Amygdala (tissue), 56 donors: ENCODE data around the gene CTPS2.
"Not testable (repeated sequence)": the region's sequence is repeated elsewhere in the genome, so short reads cannot be mapped to it uniquely, and the experiment has no call there.

Source experiments
- DNase-seq, 56 donors: peaks; one replicate each; lab custom pipeline; 2025; lab: John Stamatoyannopoulos, UW

CTPS2 gene

DNA sequence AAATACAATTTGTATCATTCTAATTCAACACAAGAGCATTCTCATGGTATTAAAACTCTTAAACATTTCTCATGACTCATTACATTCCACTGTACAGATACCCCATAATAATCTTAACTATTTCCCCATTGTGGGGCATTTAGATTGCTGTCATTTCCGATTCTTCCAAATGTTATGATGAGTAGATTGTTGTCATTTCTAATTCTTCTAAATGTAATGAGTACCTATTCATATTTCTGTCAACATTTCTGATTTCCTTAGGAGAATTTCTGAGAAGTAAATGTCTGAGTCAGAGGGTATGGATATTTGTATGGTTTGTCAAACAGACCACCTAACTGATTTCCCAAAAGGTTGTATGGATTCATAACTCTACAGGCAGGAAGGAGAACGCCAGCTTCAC is 54.2 kb downstream of the CTPS2 start:
- no peak for DNase-seq

DNA sequence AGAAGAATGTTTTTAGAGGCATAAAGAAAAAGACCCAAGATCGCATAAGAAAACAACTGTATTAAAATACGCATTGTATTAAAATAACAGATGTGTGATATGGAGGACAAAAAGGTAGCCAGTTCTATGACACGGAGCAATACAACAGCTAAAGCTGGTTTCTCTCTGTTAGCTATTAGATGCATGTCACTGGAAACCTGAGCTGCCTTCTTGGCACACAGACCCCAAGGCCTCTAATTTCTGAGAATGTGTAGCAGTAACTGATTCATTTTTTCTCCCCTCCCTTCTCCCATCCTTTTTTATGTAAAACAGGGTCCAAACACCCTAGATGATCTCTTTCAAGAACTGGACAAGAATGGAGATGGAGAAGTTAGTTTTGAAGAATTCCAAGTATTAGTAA is 58.4 kb downstream of the CTPS2 start:
- no peak for DNase-seq

DNA sequence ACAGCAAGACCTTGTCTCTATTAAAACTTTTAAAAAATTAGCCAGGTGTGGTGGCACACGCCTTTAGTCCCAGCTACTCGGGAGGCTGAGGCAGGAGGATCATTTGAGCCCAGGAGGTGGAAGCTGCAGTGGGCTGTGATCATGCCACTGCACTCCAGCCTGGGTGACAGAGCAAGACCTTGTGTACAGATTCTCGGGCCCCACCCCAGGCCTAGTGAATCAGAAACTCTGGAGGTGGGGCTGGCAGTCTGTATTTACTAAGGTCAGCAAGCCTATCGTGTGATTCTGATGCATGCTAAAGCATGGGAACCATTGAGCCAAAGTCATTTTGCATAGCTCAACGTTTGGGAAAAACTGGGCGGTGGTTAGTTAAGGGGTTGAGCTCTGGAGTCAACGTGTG is 59.0 kb downstream of the CTPS2 start:
- DNase-seq: no peak

DNA sequence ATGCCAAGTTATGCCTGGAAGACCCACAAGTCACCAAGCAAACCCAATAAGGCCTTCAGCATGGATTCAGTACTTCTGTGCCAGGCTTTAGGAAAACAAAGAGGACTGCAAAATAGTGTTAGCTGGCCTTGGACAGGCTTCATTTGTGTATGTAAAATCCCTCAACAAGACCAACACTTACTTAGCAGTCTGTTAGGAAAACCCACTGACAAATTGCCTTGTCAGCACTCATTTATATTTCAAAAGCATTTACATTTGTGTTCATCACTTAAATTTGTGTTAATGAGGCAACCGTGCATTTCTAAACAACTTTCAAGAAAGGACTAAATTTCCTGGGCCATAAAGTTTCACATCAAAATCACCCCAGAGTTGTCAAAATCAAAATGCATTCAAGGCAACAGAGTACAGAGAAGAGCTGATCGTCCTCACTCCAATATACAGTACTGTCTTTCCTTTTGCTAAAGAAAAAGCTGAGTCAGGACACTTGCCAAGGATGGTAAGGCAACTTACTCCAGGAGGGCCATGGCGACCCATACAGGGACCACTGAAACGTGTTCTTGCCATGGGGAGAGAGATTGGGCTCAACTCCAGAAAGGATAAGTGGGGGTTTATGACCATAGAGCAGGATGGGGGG is 61.0 kb downstream of the CTPS2 start:
- DNase-seq: no peak

DNA sequence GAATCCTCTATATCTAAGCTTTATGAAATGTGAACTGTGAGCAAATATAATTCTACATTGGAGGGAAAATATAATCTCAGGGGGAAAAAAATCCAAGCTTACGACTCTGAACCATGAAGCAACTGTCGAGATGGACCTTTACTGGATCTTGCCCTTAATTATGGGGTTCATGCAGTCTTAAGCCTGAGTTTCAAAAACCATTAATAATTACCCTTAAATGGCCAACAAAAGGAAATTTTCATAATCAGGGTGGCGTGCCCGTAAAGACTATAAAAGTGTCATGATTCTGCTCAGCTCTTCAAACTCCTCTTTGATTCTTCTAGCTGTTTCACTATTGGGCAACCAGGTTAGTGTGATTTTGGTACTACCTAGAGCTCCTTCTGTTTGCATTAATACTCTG is 62.6 kb downstream of the CTPS2 start, which contains the start of gene S100G:
Gene S100G, plus strand, starts transcription at position 301 of the 400 bp plus-strand sequence. CDS start 849 bp downstream, outside the sequence.
- DNase-seq: no peak

DNA sequence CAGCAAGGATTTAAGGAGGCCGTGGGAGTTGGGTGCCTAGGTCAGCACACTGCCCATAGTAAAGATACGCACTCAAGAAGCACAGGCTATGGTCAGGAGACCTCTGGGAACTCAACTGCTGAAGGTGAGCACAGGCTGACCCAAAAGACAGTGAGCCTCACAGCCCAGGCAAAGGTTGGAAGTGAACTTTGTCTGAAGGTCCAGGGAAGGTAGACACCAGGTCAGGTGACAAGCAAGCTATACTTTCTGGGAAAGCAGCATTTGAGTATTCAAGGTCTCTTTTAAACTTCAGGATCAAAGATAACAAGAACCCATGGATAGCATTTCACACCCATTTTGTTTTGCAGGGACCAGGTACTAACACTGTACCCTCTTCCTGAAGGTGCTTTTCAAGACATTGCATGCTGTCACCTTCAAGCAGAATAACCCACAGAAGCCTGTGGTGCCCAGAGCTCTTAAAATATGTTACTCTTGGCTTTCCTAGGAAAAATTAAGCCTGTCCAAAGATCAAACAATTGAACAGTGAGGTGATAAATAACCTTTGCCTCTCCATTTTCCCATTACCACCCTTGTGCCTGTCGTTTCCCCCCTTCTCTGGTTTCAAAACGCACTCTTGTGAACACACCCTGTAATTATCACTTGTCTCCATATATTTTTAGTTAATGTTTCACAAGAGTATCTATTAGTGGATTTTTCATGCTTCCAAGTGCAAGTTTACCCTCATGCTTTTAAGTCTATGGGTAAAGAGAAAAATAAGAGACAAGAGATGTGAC is 65.9 kb downstream of the CTPS2 start:
- DNase-seq: no peak

DNA sequence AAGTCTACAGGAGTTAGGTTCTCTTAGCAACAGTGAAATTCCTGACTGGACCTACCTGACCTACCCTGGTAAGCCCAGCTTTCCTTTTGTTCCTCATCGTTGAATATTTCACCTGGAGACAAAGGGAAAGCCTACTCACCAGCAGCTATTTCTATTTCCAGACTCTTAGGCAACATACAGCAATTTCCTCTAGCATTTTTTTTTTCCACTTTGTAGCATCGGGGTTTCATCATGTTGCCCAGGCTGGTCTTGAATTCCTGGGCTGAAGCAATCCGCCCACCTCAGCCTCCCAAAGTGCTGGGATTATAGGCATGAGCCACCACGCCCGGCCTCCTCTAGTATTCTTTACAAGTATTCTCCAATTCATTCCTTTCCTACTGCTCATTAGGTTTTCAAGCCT is 69.3 kb downstream of the CTPS2 start:
- no peak for DNase-seq

DNA sequence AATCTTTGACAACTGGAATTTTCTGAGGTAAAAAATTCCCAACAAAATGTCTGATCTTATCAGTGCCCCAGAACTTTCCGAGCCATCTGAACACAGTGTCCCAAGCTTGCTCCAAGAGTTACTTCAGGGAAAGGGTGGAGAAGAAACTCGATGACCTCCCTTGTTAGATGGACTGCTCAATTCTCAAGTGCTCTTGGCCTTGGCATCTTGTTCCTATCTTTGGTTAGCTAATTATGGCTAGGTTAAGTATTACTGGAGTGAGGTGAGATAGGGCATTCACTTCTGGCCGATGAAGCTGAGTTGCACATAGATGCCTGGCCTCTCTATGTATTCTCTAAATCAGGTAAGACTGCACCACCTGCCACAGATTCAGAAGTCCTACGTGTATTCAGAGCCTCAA is 71.6 kb downstream of the CTPS2 start:
- no peak for DNase-seq

DNA sequence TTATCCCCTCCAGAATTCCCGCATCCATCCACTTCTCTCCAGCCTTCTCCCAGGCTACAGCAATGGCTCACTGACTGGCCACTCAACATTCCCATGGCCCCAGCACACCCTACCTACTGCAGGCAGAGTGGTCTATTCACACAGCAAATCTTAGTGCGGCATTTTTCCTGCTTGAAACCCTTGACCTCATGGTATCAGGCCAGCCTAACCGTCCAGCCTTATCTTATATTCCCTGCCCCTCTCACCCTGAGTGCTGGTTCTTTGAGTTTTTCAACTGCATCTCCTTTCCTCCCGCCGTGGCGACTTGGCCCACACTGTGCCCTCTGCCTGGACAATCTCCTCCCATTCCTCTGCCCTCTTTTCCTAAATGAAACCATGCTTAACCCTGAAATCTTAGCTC is 72.5 kb downstream of the CTPS2 start:
- no peak for DNase-seq

DNA sequence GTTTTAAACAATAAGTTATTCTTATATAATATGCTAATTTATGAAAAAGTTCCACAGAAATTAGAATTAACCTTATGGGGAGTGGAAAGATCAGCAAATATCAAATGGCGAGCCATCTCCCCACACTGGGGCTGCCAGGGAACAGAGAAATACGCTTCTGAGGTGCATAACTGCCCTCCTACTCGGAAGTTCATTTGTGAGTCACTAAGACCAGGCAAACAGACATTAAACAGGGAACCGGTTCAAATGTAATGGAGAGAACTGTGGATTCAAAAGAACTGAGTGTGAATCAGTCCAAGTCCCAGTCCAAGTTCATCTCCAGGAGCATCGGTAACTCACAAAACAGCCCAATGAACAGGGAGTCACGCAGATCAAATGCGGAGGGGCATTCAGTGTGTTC is 73.9 kb downstream of the CTPS2 start:
- no peak for DNase-seq

DNA sequence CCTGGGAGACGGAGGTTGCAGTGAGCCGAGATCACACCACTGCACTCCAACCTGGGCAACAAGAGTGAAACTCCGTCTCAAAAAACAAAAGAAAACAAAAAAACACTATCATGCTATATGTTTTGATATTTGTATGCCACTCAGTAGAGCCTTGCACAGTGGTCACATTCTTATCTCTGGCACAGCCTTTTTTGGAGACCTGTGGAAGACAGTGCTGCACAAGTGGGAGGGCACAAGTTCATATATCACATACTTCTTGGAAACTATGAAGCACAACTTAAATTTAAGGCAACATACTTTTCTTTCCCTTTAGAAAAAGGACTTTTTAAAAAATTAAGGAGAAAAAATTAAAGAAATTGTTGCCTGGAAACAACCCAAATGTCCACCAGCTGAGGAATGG is 76.9 kb downstream of the CTPS2 start:
- no peak for DNase-seq

DNA sequence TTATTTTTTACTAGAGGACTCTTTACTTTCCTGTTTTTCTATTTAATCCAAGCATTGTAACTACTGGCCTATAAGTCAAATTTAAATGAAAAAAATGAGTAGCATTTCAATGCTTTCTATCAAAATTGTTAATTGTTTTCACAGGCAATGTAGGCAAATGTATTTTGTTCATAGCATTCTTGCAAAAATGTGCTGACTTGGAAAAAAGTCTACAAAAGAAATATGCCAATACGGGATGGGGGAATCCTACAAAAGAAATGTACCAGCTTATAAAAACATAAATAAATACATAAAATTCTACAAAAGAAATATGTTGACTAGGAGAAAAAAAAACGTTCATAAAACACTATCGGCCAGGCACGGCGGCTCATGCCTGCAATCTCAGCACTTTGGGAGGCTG is 77.4 kb downstream of the CTPS2 start:
- no peak for DNase-seq

DNA sequence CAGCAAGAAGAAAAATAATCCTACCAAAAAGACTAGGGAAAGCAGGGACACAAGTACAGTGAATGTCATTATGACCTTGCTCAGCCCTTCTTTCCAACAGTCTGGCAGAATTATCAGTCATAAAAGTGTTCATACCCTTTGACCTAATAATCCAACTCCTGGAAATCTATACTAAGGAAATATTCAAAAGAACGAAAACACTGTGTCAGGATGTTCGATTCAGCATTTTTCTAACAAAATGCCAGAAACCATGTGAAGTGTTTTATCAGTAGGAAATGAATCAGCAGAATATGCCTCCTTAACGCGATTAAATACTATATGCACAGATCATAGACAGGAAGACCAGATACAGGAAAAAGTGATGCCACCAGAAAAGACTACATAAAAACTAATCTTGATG is 78.7 kb downstream of the CTPS2 start:
- DNase-seq: no peak

DNA sequence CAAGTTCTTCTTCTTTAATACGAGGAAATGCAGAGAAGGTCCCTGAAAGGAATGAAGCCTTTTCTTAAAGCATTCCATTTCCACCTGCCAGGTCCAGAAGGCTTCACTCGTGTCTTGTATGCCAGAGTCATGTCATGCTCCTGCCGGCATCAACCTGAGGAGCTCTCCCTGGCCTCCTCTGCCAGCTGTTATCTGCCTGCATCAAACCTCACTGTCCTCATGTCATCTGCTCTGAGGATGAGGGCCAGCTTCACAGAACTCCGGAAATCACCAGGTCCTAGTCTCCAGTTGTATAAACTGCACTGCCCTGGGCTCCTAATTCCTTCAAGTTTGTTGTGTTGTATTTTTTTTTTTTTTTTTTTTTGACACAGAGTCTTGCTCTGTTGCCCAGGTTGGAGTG is 82.6 kb downstream of the CTPS2 start:
- DNase-seq: no peak

DNA sequence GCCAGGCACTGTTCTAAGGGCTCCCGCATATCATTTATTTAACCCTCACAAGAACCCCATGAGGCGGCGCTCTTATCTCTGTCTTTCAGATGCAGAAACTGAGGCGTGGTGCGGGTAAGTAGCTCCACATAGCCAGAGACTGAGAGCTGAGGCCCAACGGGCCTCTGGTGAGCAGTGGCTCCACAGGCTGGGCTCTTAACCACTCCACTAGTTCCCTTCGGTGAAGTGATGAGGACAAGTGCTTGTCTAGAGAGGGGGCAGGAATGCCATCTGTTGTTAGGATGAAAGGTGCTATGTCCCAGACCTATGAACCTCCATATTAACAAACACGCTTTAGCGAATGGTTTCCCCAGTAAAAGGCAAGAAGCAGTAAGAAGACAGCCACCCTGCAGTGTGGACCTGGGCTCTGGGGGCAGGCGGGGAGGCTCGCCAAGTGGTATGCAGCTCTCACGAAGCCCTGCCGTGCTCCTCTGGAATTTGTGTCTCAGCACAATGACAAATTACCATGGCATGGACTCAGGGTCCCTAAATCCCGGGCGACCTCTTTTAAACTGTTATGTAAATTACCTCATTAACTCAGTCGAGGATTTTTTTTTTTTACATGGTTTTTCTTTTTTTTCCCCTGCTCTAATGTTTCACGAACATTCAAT is 83.4 kb downstream of the CTPS2 start:
- DNase-seq: no peak

DNA sequence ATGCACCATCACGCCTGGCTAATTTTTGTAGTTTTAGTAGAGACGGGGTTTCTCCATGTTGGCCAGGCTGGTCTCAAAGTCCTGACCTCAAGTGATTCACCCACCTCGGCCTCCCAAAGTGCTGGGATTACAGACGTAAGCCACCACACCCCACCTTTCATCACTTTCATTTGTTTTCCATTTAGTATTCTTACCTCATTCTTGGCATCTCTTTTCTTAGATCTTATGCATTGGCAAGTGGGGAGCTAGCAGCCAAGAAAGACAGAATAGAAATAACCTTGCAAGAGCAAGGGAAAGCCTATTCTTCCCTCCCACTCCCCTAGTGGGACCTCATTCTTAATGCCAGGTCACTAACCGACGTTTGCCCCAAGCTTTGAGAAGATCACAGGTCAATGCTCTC is 84.0 kb downstream of the CTPS2 start:
- DNase-seq: not testable (repeated sequence)

DNA sequence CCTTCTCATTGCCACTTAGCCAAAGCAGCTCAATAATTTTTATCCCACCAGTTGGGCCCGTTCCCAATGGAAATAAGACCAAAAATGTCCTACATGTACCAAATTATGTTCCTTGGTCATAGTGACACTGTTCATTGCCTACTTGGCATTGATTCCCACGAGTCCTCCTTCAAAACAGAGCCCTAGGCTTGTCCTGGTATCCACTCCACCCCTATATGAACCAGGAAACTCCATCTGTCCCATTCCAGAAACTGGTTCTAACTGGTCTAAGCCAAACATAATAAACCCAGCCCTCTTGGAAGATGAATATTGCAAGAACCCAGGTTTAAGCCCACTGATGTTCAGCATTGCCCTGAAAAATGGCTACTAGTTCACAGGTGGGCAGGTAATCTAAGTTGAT is 93.4 kb downstream of the CTPS2 start:
- DNase-seq: no peak

DNA sequence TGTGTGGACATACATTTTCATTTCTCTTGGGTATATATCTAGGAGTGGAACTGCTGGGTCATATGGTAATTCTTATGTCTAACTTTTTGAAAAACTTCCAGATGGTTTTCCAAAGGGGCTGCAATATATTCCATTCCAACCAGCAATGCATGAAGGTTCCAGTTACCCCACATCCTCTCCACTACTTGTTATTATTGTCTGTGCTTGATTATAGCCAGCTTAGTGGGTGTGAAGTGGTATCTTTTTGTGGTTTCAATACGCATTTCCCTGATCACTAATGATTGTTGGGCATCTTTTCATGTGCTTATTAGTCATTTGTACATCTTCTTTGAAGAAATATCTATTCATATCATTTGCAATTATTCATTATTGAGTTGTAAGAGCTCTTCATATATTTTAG is 94.0 kb downstream of the CTPS2 start:
- DNase-seq: no peak

DNA sequence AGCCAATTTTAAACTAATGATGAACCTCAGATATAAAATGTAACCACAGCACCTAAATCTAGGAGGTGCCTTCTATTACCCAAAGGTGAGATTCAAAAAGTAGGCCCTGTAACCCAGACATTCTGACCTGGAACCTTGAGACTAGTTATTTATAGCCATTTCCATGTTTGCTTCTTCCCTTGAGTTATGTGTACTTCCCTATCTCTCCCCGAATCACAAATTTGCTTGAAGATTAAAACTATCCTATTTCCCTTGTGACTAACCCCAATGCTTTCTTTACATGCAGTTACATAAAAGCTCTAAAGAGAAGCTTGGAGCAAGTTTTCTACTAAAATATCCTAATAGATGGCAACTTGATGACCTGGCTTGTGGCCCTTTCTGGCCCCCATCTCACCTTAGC is 95.1 kb downstream of the CTPS2 start:
- no peak for DNase-seq

DNA sequence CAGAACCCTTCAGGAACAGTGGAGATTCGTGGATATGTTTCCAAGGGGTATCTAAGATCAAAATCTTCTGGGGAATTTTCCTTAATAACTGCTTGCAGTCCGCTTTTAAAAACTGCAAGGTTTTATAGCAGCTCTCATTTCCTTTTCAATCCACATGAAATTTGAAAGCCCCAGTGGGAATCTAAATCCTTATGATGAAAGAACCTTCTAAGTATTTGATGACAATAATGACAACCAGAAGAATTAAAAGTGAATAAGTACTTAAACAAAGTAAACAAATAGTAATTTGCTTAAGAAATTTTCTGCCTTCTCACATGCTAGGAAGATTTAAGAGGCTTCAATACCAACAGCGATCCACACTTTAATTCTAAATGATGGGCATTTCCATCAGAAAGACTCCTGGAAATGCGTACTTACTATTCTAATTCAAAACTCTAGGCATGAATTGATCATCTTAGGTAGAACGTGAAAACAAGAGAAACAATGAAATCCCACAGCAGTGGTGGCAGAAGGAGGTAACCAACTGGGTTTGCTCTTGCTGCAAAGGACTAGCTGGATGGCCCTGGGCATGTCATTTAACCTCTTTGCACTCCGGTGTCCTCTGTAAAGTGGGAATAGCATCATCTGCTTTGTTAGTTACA is 100.1 kb downstream of the CTPS2 start:
- no peak for DNase-seq

DNA sequence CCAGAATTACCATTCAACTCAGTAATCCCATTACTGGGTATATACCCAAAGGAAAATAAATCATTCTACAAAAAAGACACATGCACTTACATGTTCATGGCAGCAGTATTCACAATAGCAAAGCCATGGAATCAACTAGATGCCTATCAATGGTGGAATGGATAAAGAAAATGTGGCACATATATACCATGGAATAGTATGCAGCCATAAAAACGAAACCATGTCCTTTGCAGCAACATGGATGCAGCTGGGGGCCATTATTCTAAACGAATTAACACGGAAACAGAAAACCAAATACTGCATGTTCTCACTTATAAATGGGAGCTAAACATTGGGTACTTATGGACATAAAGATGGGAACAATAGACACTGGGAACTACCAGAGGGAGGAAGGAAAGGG is 101.8 kb downstream of the CTPS2 start:
- not testable (repeated sequence) for DNase-seq
